D721Med (cell line): Measurements from ENCODE around the gene KIF3C.

Source experiments
- DNase-seq: peaks from one replicate; pipeline ENCODE4 v3.0.0; 2011; ENCODE audit warnings: low spot score; ENCODE audit not compliant: insufficient read length
- FAIRE-seq: peaks from 2 replicates; lab custom pipeline; 2011; peaks lifted over from hg19 to GRCh38; lab: Jason Lieb, UNC
- TF ChIP-seq, protein P1 (sequence below): IDR thresholded peaks from 2 replicates; pipeline ENCODE4 v1.5.1; 2012; ENCODE audit warnings: mild to moderate bottlenecking, control low read depth; ENCODE audit not compliant: insufficient read depth; ENCODE audit errors: missing control alignments

The KIF3C gene

DNA sequence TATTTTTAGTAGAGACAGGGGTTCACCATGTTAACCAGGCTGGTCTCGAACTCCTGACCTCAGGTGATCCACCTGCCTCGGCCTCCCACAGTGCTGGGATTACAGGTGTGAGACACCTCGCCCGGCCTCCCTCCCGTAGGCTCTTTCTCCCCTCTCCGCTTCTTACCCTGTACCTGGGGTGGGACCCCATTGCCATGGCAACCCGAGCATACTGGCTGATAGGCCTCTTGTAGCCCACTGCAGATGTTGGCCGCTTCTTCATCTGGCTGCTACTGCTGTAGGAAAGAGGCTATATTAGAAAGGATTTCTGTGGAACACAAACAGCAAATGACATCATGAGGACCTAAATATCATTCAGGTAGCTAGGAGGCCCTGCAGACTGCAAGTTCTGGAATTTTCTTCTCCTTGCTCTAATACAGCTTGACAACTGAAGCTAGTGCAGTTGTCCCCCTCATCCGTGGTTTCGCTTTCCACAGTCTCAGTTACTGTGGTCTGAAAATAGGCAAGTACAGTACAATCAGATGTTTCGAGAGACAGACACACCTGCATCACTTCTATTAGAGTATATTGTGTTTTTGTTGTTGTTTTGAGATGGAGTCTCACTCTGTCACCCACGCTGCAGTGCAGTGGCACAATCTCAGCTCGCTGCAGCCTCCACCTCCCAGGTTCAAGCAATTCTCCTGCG, 52.4 kb downstream of the KIF3C start:
- TF ChIP-seq, protein P1, sequence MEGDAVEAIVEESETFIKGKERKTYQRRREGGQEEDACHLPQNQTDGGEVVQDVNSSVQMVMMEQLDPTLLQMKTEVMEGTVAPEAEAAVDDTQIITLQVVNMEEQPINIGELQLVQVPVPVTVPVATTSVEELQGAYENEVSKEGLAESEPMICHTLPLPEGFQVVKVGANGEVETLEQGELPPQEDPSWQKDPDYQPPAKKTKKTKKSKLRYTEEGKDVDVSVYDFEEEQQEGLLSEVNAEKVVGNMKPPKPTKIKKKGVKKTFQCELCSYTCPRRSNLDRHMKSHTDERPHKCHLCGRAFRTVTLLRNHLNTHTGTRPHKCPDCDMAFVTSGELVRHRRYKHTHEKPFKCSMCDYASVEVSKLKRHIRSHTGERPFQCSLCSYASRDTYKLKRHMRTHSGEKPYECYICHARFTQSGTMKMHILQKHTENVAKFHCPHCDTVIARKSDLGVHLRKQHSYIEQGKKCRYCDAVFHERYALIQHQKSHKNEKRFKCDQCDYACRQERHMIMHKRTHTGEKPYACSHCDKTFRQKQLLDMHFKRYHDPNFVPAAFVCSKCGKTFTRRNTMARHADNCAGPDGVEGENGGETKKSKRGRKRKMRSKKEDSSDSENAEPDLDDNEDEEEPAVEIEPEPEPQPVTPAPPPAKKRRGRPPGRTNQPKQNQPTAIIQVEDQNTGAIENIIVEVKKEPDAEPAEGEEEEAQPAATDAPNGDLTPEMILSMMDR = no peak
- no peak for FAIRE-seq
- no peak for DNase-seq

DNA sequence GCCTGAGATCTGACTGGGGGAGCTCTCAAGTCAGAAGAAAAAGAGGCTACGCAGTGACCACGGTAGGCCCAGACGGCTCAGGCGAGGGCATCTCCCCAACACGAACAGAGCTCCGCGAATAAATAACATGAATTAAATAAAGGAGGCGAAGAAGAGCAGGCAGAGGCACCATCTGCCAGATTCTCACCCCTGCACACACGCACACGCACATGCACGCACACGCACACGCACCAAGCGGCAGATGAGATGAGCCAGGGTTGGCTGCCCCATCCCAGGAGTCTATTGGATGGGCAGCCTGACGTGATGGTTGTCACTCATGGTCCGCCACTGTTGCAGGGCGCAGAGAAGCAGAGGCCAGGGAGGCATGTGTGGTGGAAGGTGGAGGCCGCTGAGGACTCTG, 53.6 kb downstream of the KIF3C start:
- TF ChIP-seq, protein P1 = no peak
- no peak for FAIRE-seq
- DNase-seq = no peak

DNA sequence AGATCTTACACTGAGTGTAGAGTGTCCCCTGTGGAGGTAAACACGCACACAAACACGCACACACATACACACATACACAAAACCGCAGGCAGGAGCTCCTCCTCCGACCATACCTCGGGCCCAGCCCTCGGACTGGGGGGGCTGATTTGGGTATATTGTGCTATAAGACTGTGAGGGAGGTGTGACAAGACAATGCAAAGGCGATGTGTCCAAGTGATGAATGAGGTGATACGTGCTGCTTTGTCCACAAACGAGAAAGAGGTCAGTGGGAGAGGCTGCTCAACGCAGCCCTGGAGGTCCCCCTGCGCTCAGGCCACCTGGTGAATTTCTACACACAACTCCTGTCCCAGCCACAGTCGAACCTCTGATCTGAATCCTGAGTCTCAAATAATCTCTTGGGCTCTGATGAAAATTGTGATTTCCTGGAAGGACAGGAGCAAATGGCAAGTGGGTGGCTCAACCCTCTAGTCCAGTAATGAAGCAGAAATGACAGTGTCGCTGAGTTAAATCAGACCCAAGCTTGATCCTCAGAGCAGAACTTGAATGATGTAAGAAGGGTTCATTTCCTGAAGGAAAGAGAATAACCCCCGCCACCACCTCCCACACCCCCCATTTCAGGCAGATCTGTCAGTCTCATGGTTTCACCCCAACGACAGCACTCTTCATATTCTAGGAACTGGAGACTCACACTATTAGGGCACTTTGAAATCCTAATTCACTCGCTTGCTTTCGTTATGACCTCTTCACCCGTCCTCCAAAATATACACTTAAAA, 55.1 kb downstream of the KIF3C start:
- TF ChIP-seq, protein P1 = no peak
- FAIRE-seq (no peak), DNase-seq (no peak)

DNA sequence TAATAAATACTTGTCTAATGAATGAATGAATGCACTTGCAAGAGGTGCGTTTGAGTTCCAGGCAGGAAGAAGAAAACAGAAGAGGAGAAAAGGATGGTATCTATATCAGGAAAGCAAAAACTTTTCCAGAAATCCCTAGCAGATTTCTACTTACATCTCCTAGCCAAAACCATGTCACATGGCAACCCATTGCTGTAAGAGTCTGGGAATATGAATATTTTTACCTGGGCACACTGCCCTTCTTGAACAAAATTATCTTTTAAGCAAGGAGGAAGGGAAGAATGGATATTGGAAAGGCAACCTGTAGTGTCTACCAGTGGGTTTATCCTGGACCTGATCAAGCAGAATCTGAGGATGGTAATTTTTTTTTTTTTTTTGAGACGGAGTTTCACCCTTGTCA, 59.8 kb downstream of the KIF3C start:
- FAIRE-seq (no peak), DNase-seq (no peak)
- TF ChIP-seq, protein P1 = no peak

DNA sequence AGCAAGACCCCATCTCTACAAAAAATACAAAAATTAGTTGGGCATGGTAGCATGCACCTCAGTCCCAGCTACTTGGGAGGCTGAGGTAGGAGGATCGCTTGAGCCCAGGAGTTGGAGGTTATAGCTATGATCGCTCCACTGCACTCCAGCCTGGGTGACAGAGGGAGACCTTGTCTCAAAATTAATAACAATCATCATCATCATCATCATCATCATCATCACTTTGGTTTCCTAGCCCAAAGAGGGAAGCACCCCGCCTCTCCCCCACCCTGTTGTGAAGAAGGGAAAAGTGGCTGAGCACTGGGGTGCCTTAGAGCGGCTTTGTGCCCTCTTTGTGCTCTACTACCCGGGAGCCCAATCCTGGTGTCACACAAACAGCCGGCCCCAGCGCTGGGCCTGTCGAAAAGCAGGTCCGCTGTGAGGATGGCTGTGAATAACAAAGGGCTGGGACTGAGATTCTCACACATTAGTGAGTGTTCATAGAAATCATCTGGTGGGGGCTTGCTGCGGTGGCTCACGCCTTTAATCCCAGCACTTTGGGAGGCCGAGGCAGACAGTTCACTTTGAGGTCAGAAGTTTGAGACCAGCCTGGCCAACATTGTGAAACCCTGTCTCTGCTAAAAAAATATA, 61.4 kb downstream of the KIF3C start:
- no peak for FAIRE-seq
- no peak for DNase-seq

DNA sequence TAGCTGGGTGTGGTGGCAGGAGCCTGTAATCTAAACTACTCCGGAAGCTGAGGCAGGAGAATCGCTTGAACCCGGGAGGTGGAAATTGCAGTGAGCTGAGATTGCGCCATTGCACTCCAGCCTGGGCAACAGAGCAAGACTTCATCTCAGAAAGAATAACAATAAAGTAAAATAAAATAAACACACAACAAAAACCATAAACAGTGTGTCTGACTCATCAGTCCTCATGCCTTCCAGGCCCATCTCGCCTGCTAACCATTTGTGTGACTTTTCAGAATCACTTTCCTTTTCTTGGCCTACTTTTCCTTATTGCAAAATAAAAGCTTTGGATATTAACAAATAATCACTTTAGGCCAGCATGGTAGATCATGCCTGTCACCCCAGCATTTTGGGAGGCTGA, 62.0 kb downstream of the KIF3C start:
- TF ChIP-seq, protein P1 = no peak
- FAIRE-seq (no peak), DNase-seq (no peak)

More for the DNA sequence above, 61.4 kb downstream of the KIF3C start:
- TF ChIP-seq, protein P1 = no peak
